ENCODE data around the gene SGPP1.

- TF ChIP-seq CTCF (IDR thresholded peaks at IDR 0.05), result no peak
- no peak for TF ChIP-seq POLR2A (IDR thresholded peaks at IDR 0.05)
Measured at GRCh38 chr14:63692310-63693020, 35.4 kb downstream of the SGPP1 start.

All from lower leg skin (tissue), 3 donors.